HG02840 (cell line): ENCODE data around the gene ALPG.
"Not testable (repeated sequence)": the region's sequence is repeated elsewhere in the genome, so short reads cannot be mapped to it uniquely, and the experiment has no call there.

ENCODE experiments used
- ATAC-seq: cut with Tn5 transposase; IDR thresholded peaks from one replicate; pipeline ENCODE4 v1.9.1; 2021; ENCODE audit warnings: mild to moderate bottlenecking, moderate library complexity, moderate number of reproducible peaks; ENCODE audit not compliant: unreplicated experiment, low FRiP score

The ALPG gene

GRCh38 chr2:232437195-232437571 lies 30.5 kb downstream of the ALPG start:
- ATAC-seq: no peak

GRCh38 chr2:232438091-232438490 lies 31.4 kb downstream of the ALPG start:
- ATAC-seq: no peak

- no peak for ATAC-seq
Observed at GRCh38 chr2:232438951-232439757, 32.5 kb downstream of the ALPG start.

- ATAC-seq: no peak
Observed at GRCh38 chr2:232439758-232440135, 33.1 kb downstream of the ALPG start.

GRCh38 chr2:232440220-232441018 lies 33.8 kb downstream of the ALPG start:
- not testable (repeated sequence) for ATAC-seq

GRCh38 chr2:232441147-232441651 lies 34.6 kb downstream of the ALPG start:
- ATAC-seq: no peak

- not testable (repeated sequence) for ATAC-seq
Observed at GRCh38 chr2:232441922-232442321, 35.3 kb downstream of the ALPG start.

GRCh38 chr2:232442431-232442830 lies 35.8 kb downstream of the ALPG start:
- ATAC-seq: not testable (repeated sequence)

GRCh38 chr2:232443047-232443446 lies 36.4 kb downstream of the ALPG start:
- ATAC-seq: not testable (repeated sequence)

GRCh38 chr2:232443669-232444408 lies 37.2 kb downstream of the ALPG start:
- ATAC-seq: not testable (repeated sequence)

GRCh38 chr2:232444409-232445148 lies 37.9 kb downstream of the ALPG start:
- ATAC-seq: no peak

GRCh38 chr2:232445149-232445885 lies 38.7 kb downstream of the ALPG start:
- ATAC-seq: not testable (repeated sequence)

- ATAC-seq: not testable (repeated sequence)
Observed at GRCh38 chr2:232446266-232446777, 39.7 kb downstream of the ALPG start.

- no peak for ATAC-seq
Observed at GRCh38 chr2:232447091-232447620, 40.5 kb downstream of the ALPG start.

- no peak for ATAC-seq
Observed at GRCh38 chr2:232447638-232448303, 41.1 kb downstream of the ALPG start.

GRCh38 chr2:232448304-232448690 lies 41.7 kb downstream of the ALPG start:
- no peak for ATAC-seq

GRCh38 chr2:232449964-232450363 lies 43.3 kb downstream of the ALPG start:
- ATAC-seq: no peak

GRCh38 chr2:232451645-232452044 lies 45.0 kb downstream of the ALPG start:
- ATAC-seq: not testable (repeated sequence)
